Fibroblast of lung (primary cell): ENCODE results near the gene EEF1A2.

Source experiments
- CTCF ChIP-seq, 2 donors: IDR thresholded peaks in 1 of 2; conservative IDR thresholded peaks in 1 of 2; 1 replicate in 1 of 2; 2 replicates in 1 of 2; pipeline ENCODE4 v1.5.1; 2011 to 2012; ENCODE audit warnings: low read length in 2 of 2, control low read depth in 1 of 2, inconsistent platforms in 1 of 2, low read depth in 1 of 2, mild to moderate bottlenecking in 1 of 2
- EZH2 ChIP-seq: IDR thresholded peaks from 2 replicates; pipeline ENCODE4 v1.5.1; 2012; ENCODE audit warnings: low read length, control low read depth, mild to moderate bottlenecking; ENCODE audit errors: missing control alignments

GRCh38 chr20:63458170-63459069, 40.5 kb downstream of the EEF1A2 start:
- TF ChIP-seq CTCF (conservative IDR thresholded peaks at IDR 0.05 in 1 of 2, IDR thresholded peaks at IDR 0.05 in 1 of 2; ENCODE audit: low read depth in 1 of 2, low read length in 2 of 2) (no peak), EZH2 (no peak)
